IMR-90 (cell line): ENCODE results near the gene EMID1. TPM values are rescaled to one million over a fixed set of nuclear protein-coding genes. Genes with fewer than 3 reads are reported as not detected.

Experiments
- ATAC-seq: fragments of 200-7000 bp; cut with Tn5 transposase; 2 replicates; pipeline ENCODE4 v1.9.1; 2020; ENCODE audit warnings: low read depth, mild to moderate bottlenecking, moderate library complexity
- BruUV-seq: library from RNA; stranded (reverse); fragments of 400-500 nt; replicated peaks from 2 replicates; lab custom pipeline; 2021; lab: Mats Ljungman, UMichigan
- CTCF ChIA-PET: fragments of 300-600 bp; formaldehyde crosslinking; extraction: SDS; loops from one replicate; lab custom pipeline; 2021; ENCODE audit warnings: antibody characterized with exemption; lab: Yijun Ruan, JAX
- POLR2A ChIA-PET: fragments of 300-600 bp; sonication (Branson Sonifier 250); formaldehyde crosslinking; loops from one replicate; lab custom pipeline; 2022; ENCODE audit warnings: antibody characterized with exemption; ENCODE audit not compliant: unreplicated experiment; lab: Charles Lee
- DNase-seq: peaks from one replicate; pipeline ENCODE4 v3.0.0; 2013
- H2AFZ ChIP-seq: replicated peaks from 2 replicates; pipeline ENCODE3; 2013; ENCODE audit warnings: low read length, mild to moderate bottlenecking; ENCODE audit not compliant: poor library complexity
- H2AK5ac ChIP-seq: 2 replicates; pipeline ENCODE4 v1.6.1; 2013; ENCODE audit warnings: low read depth, low read length, inconsistent platforms
- H2AK9ac ChIP-seq: replicated peaks from 2 replicates; pipeline ENCODE3; 2013; ENCODE audit warnings: mild to moderate bottlenecking, low read depth, low read length, moderate library complexity; ENCODE audit not compliant: poor library complexity
- H2BK120ac ChIP-seq: 2 replicates; pipeline ENCODE4 v1.6.1; 2013; ENCODE audit warnings: low read depth, low read length, inconsistent platforms
- H2BK15ac ChIP-seq: 3 replicates; pipeline ENCODE4 v1.6.1; 2013; ENCODE audit warnings: low read depth, low read length, inconsistent platforms
- H2BK20ac ChIP-seq: 2 replicates; pipeline ENCODE4 v1.6.1; 2013; ENCODE audit warnings: low read depth, mild to moderate bottlenecking, inconsistent platforms, low read length, moderate library complexity
- H2BK5ac ChIP-seq: 2 replicates; pipeline ENCODE4 v1.6.1; 2013; ENCODE audit warnings: mild to moderate bottlenecking, low read depth, low read length, inconsistent platforms; ENCODE audit not compliant: poor library complexity, severe bottlenecking
- H3K14ac ChIP-seq: replicated peaks from 2 replicates; pipeline ENCODE4 v1.6.1; 2013; ENCODE audit warnings: low read depth, low read length, inconsistent platforms
- H3K18ac ChIP-seq: 2 replicates; pipeline ENCODE4 v1.6.1; 2013; ENCODE audit warnings: low read depth, low read length, control low read depth
- H3K23ac ChIP-seq: 2 replicates; pipeline ENCODE4 v1.6.1; 2013; ENCODE audit warnings: low read depth, low read length, inconsistent platforms
- H3K27ac ChIP-seq: 2 replicates; pipeline ENCODE4 v1.5.1; 2013; ENCODE audit warnings: mild to moderate bottlenecking, control low read depth, low read length; ENCODE audit not compliant: insufficient read depth
- H3K27me3 ChIP-seq: 2 replicates; pipeline ENCODE4 v1.6.1; 2013; ENCODE audit warnings: low read length; ENCODE audit not compliant: control insufficient read depth, insufficient read depth
- H3K36me3 ChIP-seq: 2 replicates; pipeline ENCODE4 v1.6.1; 2013; ENCODE audit warnings: low read length, mixed read lengths; ENCODE audit not compliant: control insufficient read depth, insufficient read depth
- H3K4ac ChIP-seq: 2 replicates; pipeline ENCODE4 v1.6.1; 2013; ENCODE audit warnings: low read depth, low read length, inconsistent platforms
- H3K4me1 ChIP-seq: 2 replicates; pipeline ENCODE4 v1.6.1; 2013; ENCODE audit warnings: low read length, mixed read lengths; ENCODE audit not compliant: control insufficient read depth, insufficient read depth
- H3K4me2 ChIP-seq: 2 replicates; pipeline ENCODE4 v1.6.1; 2013; ENCODE audit warnings: low read depth, mild to moderate bottlenecking, control low read depth, low read length, moderate library complexity
- H3K4me3 ChIP-seq: 2 replicates; pipeline ENCODE4 v1.5.1; 2013; ENCODE audit warnings: low read depth, mild to moderate bottlenecking, control low read depth, low read length, moderate library complexity; ENCODE audit not compliant: insufficient read depth
- H3K56ac ChIP-seq: 2 replicates; pipeline ENCODE4 v1.6.1; 2013; ENCODE audit warnings: low read length, inconsistent platforms; ENCODE audit not compliant: insufficient read depth; ENCODE audit errors: extremely low read depth
- H3K79me1 ChIP-seq, 2 experiments: 2 replicates each; pipeline ENCODE4 v1.6.1; 2013; ENCODE audit warnings: low read length in 2 of 2, inconsistent platforms in 1 of 2, low read depth in 1 of 2
- H3K9ac ChIP-seq: 2 replicates; pipeline ENCODE4 v1.6.1; 2013; ENCODE audit warnings: low read depth, low read length, control low read depth
- H3K9me1 ChIP-seq: 2 replicates; pipeline ENCODE4 v1.6.1; 2013; ENCODE audit warnings: low read length, inconsistent platforms; ENCODE audit not compliant: insufficient read depth
- H3K9me3 ChIP-seq: 2 replicates; pipeline ENCODE4 v1.6.1; 2013; ENCODE audit warnings: low read length; ENCODE audit not compliant: control insufficient read depth, insufficient read depth
- H4K20me1 ChIP-seq: 2 replicates; pipeline ENCODE4 v1.6.1; 2013; ENCODE audit warnings: low read length, inconsistent platforms; ENCODE audit not compliant: insufficient read depth
- H4K5ac ChIP-seq: 2 replicates; pipeline ENCODE4 v1.6.1; 2013; ENCODE audit warnings: mild to moderate bottlenecking, low read depth, low read length, control low read depth
- H4K8ac ChIP-seq, 2 experiments: 2 replicates each; pipeline ENCODE4 v1.6.1; 2013; ENCODE audit warnings: low read depth in 2 of 2, low read length in 2 of 2, control low read depth in 1 of 2, inconsistent platforms in 1 of 2
- H4K91ac ChIP-seq: 2 replicates; pipeline ENCODE4 v1.6.1; 2013; ENCODE audit warnings: low read depth, low read length, inconsistent platforms; ENCODE audit not compliant: insufficient read depth
- MAFK ChIP-seq: IDR thresholded peaks from 2 replicates; pipeline ENCODE4 v1.6.1; 2012; ENCODE audit warnings: low read depth, low read length, improper control_type of control experiment
- POLR2A ChIP-seq: IDR thresholded peaks from 2 replicates; pipeline ENCODE4 v1.6.1; 2012; ENCODE audit warnings: mild to moderate bottlenecking, low read depth, low read length
- WGBS, 2 experiments: methylation state at CpG; one replicate each; pipeline versions ENCODE4 v1.1.5 to v1.1.7; 2013; ENCODE audit warnings: missing lambda C conversion rate in 2 of 2; ENCODE audit not compliant: insufficient read length in 1 of 2; ENCODE audit errors: extremely low coverage in 2 of 2; 5-methylcytosine and 5-hydroxymethylcytosine counted together
- dilution Hi-C: fragments of 300-500 bp; cut with HindIII; formaldehyde crosslinking; loops from one replicate; pipeline ENCODE4 v1.14.3; 2018; ENCODE audit warnings: low sequenced_read_pairs; ENCODE audit not compliant: unreplicated experiment
- in situ Hi-C: fragments of 300-500 bp; cut with MboI; formaldehyde crosslinking; loops from 3 replicates; pipeline ENCODE4 v1.14.3; 2019; ENCODE audit warnings: low sequenced_read_pairs, inconsistent platforms, mixed read lengths
- intact Hi-C: fragments of 100-400 bp; cut with micrococcal nuclease; formaldehyde crosslinking; loops from 2 replicates; pipeline ENCODE4 v1.10.0; 2022
- polyA plus RNA-seq, 3 experiments: library from polyadenylated mRNA; depleted of rRNA; stranded (reverse); fragments of >200 nt; gene quantifications; 2 replicates each; pipeline ENCODE4 v1.2.3, GENCODE V29; 2012; ENCODE audit warnings: low replicate concordance in 1 of 3
- total RNA-seq: library from RNA; depleted of rRNA; stranded (reverse); fragments of >200 nt; gene quantifications from 2 replicates; pipeline ENCODE4 v1.2.3, GENCODE V29; 2012

The EMID1 gene
- total and polyA plus RNA-seq, 2 of the 4 experiments (the other 2 are of a cell fraction), result 0.54 to 1.3 TPM

GRCh38 chr22:29206372-29207242 is 911 bp downstream of the EMID1 start:
- in situ Hi-C loops, result no loop called here
- POLR2A ChIA-PET, result no interaction called here

More at GRCh38 chr22:29206372-29207242, 911 bp downstream of the EMID1 start:
- no TSS peak for BruUV-seq
- H3K4ac ChIP-seq, result no peak overlapping the region
- peak overlapping the region; percentile 34 for H3K4me3 ChIP-seq
- TF ChIP-seq MAFK (no peak), POLR2A (no peak)
- no peak overlapping the region for H3K18ac ChIP-seq
- WGBS, 2 experiments, result no CpG with 5 or more reads among the region's 19 CpGs
- no peak overlapping the region; the same call in 1 of the 2 replicates for H3K14ac ChIP-seq
- no peak overlapping the region for H4K5ac ChIP-seq
- H3K79me1 ChIP-seq, result no peaks in the 10 kb centered on the region
- intact Hi-C loops, result no loop called here
- no peak overlapping the region for H2BK15ac ChIP-seq
- CTCF ChIA-PET, result no interaction called here
- no peaks in the 10 kb centered on the region for H3K9me3 ChIP-seq
- H2BK120ac ChIP-seq, result no peak overlapping the region
- H3K27me3 ChIP-seq, result peaks cover 13% of the 10 kb centered on the region
- H3K4me2 ChIP-seq, result peak overlapping the region; percentile 68
- ATAC-seq (no peak), DNase-seq (no peak)
- peak overlapping the region; percentile 82 for H2AFZ ChIP-seq
- H3K23ac ChIP-seq, result 0 out of 2 replicates have a peak overlapping the region, but pooled peaks have one; percentile 32
- no peak overlapping the region for H2AK9ac ChIP-seq
- no peaks in the 10 kb centered on the region for H3K36me3 ChIP-seq
- H2AK5ac ChIP-seq, result no peak overlapping the region
- peaks cover 12% of the 10 kb centered on the region for H3K9me1 ChIP-seq
- dilution Hi-C loops, result no loop called here
- no peak overlapping the region for H4K8ac ChIP-seq
- H3K27ac ChIP-seq, result no peak overlapping the region
- no peak overlapping the region for H4K91ac ChIP-seq
- H4K20me1 ChIP-seq, result no peaks in the 10 kb centered on the region; the same call in 1 of the 2 replicates
- H2BK5ac ChIP-seq, result no peak overlapping the region
- 0 out of 2 replicates have a peak overlapping the region, but pooled peaks have one; percentile 23 for H3K56ac ChIP-seq
- no peak overlapping the region for H2BK20ac ChIP-seq
- peaks cover 9% of the 10 kb centered on the region; the same call in 1 of the 2 replicates for H3K4me1 ChIP-seq
- no peak overlapping the region for H3K9ac ChIP-seq
